Measurements from ENCODE around the gene CLTRN.
"Not testable (repeated sequence)": the region's sequence is repeated elsewhere in the genome, so short reads cannot be mapped to it uniquely, and the experiment has no call there.

The CLTRN gene

DNA sequence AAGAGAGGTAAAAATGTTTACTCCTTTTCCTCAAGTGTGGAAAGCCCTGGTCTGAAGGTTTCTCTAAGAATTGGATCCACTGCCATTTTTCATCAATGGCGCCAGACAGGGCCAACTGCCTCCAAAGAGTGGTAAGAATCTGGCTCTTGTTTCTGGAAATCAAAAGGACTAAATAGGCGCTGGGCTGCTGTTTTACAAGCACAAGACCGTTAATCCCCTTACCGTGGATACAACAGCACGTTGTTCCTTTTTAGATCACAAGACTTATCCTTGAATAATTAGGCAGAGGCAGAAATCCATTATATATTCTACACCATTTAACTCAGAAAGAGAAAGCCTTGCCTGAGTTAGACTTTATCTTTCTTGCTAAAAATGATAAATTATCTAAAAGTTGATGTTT is 10.6 kb downstream of the CLTRN start:
- Histone ChIP-seq H3K27me3 (ENCODE audit: insufficient read depth, low read length) (no peaks in the 10 kb centered on the region; the same call in 1 of the 2 replicates), H3K4me1 (ENCODE audit: control insufficient read depth, insufficient read depth, low read length, unreplicated experiment) (no peaks in the 10 kb centered on the region), H3K36me3 (ENCODE audit: insufficient read depth, low read length) (no peaks in the 10 kb centered on the region), H2AFZ (ENCODE audit: low read length, unreplicated experiment) (no peak overlapping the region), H3K4me3 (ENCODE audit: low read depth, low read length) (no peak overlapping the region), H3K79me2 (ENCODE audit: control insufficient read depth, insufficient read depth, low read length, unreplicated experiment) (no peaks in the 10 kb centered on the region), H3K27ac (ENCODE audit: low read depth, low read length) (no peak overlapping the region)

DNA sequence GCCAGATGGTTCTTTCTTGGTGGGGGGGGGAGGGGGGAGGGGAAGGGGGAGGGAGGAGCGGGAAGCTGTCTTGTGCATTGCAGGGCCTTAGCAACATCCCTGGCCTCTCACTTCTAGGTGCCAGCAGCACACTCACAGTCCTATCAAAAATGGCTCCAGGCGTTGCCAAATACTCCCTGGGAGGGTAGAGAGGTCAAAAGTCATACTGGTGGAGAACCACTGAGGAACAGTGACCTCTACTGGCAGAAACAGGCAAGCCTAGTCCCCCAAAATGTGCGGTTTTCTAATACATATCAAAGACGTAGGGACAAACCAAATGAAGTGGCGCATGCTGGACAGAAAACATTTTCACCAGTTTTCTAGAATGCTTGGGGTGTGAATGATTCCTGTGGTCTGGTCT is 17.1 kb downstream of the CLTRN start:
- H3K27ac ChIP-seq (ENCODE audit: low read depth, low read length); H3K36me3 ChIP-seq (ENCODE audit: insufficient read depth, low read length); H2AFZ ChIP-seq (ENCODE audit: low read length, unreplicated experiment); H3K79me2 ChIP-seq (ENCODE audit: control insufficient read depth, insufficient read depth, low read length, unreplicated experiment); H3K4me1 ChIP-seq (ENCODE audit: control insufficient read depth, insufficient read depth, low read length, unreplicated experiment); H3K4me3 ChIP-seq (ENCODE audit: low read depth, low read length): not testable (repeated sequence)
- H3K27me3 ChIP-seq (ENCODE audit: insufficient read depth, low read length) = peaks cover 15% of the 10 kb centered on the region

DNA sequence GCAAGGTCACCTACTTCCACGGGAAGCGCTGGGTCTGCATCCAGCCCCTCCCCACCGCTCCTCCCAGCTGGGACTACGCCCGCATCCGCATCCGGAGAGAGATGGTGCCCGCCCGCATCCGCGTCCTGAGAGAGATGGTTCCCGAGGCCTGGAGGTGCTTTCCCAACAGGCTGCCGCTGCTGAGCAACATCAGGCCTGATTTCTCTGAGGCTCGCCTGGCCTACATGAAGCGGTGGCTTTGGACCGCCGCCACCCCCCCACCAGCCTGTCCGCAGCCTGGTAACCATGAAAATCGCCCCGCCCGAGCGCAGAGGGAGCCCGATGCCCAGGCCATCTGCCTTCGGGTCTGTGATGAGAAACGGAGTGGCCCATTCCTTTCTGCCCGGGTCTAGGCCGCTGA is 18.1 kb downstream of the CLTRN start:
- Histone ChIP-seq H3K79me2 (ENCODE audit: control insufficient read depth, insufficient read depth, low read length, unreplicated experiment) (no peaks in the 10 kb centered on the region), H3K4me3 (ENCODE audit: low read depth, low read length) (no peak overlapping the region), H3K27ac (ENCODE audit: low read depth, low read length) (no peak overlapping the region), H3K27me3 (ENCODE audit: insufficient read depth, low read length) (peaks cover 15% of the 10 kb centered on the region), H3K36me3 (ENCODE audit: insufficient read depth, low read length) (no peaks in the 10 kb centered on the region), H2AFZ (ENCODE audit: low read length, unreplicated experiment) (no peak overlapping the region), H3K4me1 (ENCODE audit: control insufficient read depth, insufficient read depth, low read length, unreplicated experiment) (no peaks in the 10 kb centered on the region)

DNA sequence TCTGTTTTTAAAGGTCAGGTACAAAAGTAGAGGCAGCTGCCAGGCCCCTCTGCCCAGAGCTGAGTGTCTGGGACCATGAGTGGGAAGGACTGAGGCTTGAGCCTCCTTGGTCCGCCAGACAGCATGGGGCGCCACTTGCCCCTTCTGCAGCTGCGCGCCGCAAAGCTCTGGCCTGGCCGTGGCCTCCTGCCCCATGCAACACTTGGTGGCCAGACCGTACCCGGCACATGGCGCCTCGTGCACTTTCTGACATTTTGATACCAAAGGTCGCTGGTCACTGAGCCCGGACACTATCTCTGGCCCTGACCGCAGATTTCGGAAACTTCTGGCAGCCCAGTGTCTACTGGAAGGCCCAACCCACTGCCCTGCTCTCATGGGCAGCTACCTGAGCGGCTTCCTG is 18.6 kb downstream of the CLTRN start:
- Histone ChIP-seq H3K27me3 (ENCODE audit: insufficient read depth, low read length) (peaks cover 15% of the 10 kb centered on the region), H2AFZ (ENCODE audit: low read length, unreplicated experiment) (no peak overlapping the region), H3K36me3 (ENCODE audit: insufficient read depth, low read length) (no peaks in the 10 kb centered on the region), H3K27ac (ENCODE audit: low read depth, low read length) (no peak overlapping the region), H3K79me2 (ENCODE audit: control insufficient read depth, insufficient read depth, low read length, unreplicated experiment) (no peaks in the 10 kb centered on the region), H3K4me3 (ENCODE audit: low read depth, low read length) (no peak overlapping the region), H3K4me1 (ENCODE audit: control insufficient read depth, insufficient read depth, low read length, unreplicated experiment) (no peaks in the 10 kb centered on the region)

DNA sequence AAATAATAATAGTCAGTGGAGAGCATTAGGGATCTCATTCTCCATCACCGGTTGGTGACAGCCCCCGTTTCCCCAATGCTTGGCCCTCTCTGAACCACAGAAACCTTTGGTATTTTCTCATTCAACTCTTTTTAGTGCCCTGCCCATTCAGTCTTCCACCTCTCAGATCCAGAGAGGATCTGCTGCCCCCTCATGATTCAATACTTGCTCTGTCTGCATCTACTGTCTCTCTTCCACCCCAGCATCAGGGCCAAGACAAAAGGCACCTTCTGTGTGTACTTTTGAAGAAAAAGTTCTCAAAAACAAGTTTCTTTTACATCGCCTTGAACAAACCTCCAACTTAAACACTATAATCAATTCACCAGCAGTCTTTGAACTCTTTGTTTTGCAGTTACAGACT is 19.3 kb downstream of the CLTRN start:
- Histone ChIP-seq H3K36me3 (ENCODE audit: insufficient read depth, low read length) (no peaks in the 10 kb centered on the region), H3K27me3 (ENCODE audit: insufficient read depth, low read length) (peaks cover 15% of the 10 kb centered on the region)

DNA sequence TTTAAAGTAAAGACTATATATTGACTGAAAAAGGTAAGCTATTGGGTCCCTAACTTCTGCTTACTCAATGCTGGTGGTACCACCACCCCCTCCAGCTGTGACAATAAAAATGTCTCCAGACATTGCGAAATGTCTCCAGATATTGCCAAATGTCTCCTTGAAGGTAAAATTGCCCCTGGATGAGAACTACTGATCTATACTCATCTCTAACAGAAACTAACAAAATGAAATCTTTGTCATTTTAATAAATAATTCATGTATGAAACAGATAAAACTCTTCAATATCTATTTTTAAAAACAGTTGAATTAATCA is 20.1 kb downstream of the CLTRN start:
- Histone ChIP-seq H2AFZ (ENCODE audit: low read length, unreplicated experiment) (no peak overlapping the region), H3K27ac (ENCODE audit: low read depth, low read length) (no peak overlapping the region), H3K27me3 (ENCODE audit: insufficient read depth, low read length) (peaks cover 15% of the 10 kb centered on the region), H3K4me1 (ENCODE audit: control insufficient read depth, insufficient read depth, low read length, unreplicated experiment) (no peaks in the 10 kb centered on the region), H3K36me3 (ENCODE audit: insufficient read depth, low read length) (no peaks in the 10 kb centered on the region), H3K79me2 (ENCODE audit: control insufficient read depth, insufficient read depth, low read length, unreplicated experiment) (no peaks in the 10 kb centered on the region), H3K4me3 (ENCODE audit: low read depth, low read length) (no peak overlapping the region)

More for the DNA sequence above, 19.3 kb downstream of the CLTRN start:
- Histone ChIP-seq H2AFZ (ENCODE audit: low read length, unreplicated experiment) (no peak overlapping the region), H3K79me2 (ENCODE audit: control insufficient read depth, insufficient read depth, low read length, unreplicated experiment) (no peaks in the 10 kb centered on the region), H3K27ac (ENCODE audit: low read depth, low read length) (no peak overlapping the region), H3K4me3 (ENCODE audit: low read depth, low read length) (no peak overlapping the region), H3K4me1 (ENCODE audit: control insufficient read depth, insufficient read depth, low read length, unreplicated experiment) (no peaks in the 10 kb centered on the region)

DNA sequence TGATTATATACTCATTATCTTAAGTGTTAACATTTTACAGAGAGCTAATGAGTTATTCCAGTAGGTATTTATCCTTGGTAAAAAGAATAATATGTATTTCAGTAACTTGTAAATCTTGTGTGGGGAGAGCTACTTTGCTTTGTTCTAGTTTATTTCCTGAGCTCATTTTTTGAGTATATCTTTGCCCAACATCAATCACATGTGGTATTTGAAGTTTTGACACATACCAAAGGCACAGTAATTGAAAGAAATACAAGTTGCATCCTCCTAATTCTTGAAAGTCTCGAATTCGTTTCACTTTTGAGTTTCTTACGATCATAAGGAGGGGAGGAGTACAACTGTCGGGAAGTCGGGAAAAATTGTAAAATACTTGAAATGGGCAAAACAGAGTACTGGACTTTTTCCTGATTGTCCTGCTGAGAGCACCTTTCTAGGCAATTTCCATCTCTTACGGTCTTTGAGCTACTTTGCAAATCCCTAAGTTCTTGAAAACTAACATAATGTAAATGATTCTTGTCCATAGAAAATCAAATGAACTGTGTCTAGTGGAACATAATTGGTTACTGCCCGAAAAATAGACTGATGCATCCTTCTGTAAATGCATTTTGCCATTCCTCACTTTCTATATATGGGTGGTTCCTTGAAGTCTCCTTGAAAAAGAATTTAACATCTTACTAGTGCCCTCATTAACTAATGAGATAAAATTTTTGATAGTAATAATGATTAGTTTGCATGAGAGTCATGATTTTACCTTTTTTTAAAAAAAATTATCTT is 20.6 kb downstream of the CLTRN start:
- Histone ChIP-seq H3K4me3 (ENCODE audit: low read depth, low read length) (no peak overlapping the region), H2AFZ (ENCODE audit: low read length, unreplicated experiment) (no peak overlapping the region), H3K27me3 (ENCODE audit: insufficient read depth, low read length) (peaks cover 15% of the 10 kb centered on the region)

DNA sequence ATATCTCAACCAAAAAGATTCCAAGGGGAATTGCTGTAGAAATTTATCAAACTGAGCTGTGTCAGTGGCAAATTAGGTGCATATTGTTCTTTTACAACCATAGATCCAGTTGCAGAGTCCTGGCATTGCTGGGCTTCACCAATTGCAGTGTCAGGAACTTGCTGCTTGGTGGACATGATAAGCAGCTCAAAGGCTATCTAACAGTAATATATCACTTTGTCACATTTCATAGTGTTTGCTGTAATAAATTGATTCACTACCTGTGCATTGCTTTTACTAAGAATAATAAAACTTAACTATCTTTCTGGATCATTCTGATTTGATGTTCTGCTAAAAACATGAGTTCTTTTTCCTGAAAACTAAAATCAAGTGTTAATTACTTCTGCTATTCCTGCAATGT is 33.0 kb downstream of the CLTRN start:
- Histone ChIP-seq H3K79me2 (ENCODE audit: control insufficient read depth, insufficient read depth, low read length, unreplicated experiment) (no peaks in the 10 kb centered on the region), H3K27me3 (ENCODE audit: insufficient read depth, low read length) (peaks cover 26% of the 10 kb centered on the region; the same call in 1 of the 2 replicates), H3K4me3 (ENCODE audit: low read depth, low read length) (no peak overlapping the region), H2AFZ (ENCODE audit: low read length, unreplicated experiment) (no peak overlapping the region), H3K36me3 (ENCODE audit: insufficient read depth, low read length) (no peaks in the 10 kb centered on the region), H3K4me1 (ENCODE audit: control insufficient read depth, insufficient read depth, low read length, unreplicated experiment) (no peaks in the 10 kb centered on the region), H3K27ac (ENCODE audit: low read depth, low read length) (no peak overlapping the region)

More for the DNA sequence above, 20.6 kb downstream of the CLTRN start:
- H3K27ac ChIP-seq (ENCODE audit: low read depth, low read length) = no peak overlapping the region
- no peaks in the 10 kb centered on the region for H3K4me1 ChIP-seq (ENCODE audit: control insufficient read depth, insufficient read depth, low read length, unreplicated experiment)
- H3K79me2 ChIP-seq (ENCODE audit: control insufficient read depth, insufficient read depth, low read length, unreplicated experiment) = no peaks in the 10 kb centered on the region
- no peaks in the 10 kb centered on the region for H3K36me3 ChIP-seq (ENCODE audit: insufficient read depth, low read length)

DNA sequence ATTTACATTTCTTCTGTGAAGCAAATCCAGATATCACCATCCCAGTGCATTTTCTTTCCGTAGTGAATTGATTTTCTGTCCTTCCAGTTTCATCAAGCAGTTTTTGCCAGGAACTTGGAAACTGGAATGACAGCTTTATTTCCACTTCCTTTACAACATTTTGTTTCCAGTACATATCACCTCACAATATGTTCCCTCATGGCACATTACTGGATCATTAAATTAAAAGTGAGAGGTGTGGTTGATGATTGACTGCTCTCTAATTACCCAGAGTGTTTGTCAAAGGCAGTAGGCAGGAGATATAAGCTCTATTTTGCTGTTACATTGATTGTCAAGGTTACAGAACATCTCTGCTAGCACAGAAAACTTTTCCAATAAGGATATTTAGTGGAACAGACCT is 41.6 kb downstream of the CLTRN start:
- H3K4me3 ChIP-seq (ENCODE audit: low read depth, low read length) = no peak overlapping the region
- H3K79me2 ChIP-seq (ENCODE audit: control insufficient read depth, insufficient read depth, low read length, unreplicated experiment) = no peaks in the 10 kb centered on the region
- H2AFZ ChIP-seq (ENCODE audit: low read length, unreplicated experiment) = no peak overlapping the region
- no peaks in the 10 kb centered on the region for H3K36me3 ChIP-seq (ENCODE audit: insufficient read depth, low read length)
- H3K27ac ChIP-seq (ENCODE audit: low read depth, low read length) = no peak overlapping the region
- no peaks in the 10 kb centered on the region for H3K4me1 ChIP-seq (ENCODE audit: control insufficient read depth, insufficient read depth, low read length, unreplicated experiment)
- peaks cover 23% of the 10 kb centered on the region for H3K27me3 ChIP-seq (ENCODE audit: insufficient read depth, low read length)

DNA sequence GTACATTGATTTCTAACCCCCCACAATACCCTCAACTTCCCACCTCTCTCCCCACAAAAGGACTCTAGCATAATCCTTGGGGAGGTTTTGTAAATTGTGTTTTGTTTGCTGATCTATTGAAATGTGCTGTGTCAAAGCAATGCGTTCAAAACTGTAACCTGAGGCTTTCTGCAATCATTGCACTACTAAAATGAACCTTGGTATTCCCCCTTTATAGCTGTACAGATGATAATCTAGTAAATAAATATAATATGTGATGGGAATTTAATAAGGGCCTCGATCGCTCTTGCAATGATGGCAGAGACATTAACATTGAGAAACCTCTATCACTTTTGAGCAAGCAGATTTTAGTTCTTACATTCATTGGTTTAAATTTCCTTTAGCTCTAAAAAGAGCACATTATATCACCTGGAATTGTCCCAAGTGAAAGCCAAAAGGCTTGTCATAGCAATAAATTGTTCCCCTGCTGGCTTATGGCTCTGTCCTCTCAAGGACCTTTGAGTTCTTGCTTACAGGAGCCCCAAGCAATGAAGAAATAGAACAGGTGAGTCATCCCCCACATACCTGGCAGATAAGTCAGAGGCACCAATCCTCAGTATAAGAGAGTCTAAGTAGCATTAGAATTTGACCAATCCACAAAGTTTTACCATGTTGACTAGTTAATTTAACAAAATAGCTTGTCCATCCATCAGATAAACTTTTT is 45.4 kb downstream of the CLTRN start:
- Histone ChIP-seq H3K27me3 (ENCODE audit: insufficient read depth, low read length) (peaks cover 15% of the 10 kb centered on the region), H3K27ac (ENCODE audit: low read depth, low read length) (no peak overlapping the region), H3K4me1 (ENCODE audit: control insufficient read depth, insufficient read depth, low read length, unreplicated experiment) (no peaks in the 10 kb centered on the region), H3K79me2 (ENCODE audit: control insufficient read depth, insufficient read depth, low read length, unreplicated experiment) (no peaks in the 10 kb centered on the region), H2AFZ (ENCODE audit: low read length, unreplicated experiment) (no peak overlapping the region), H3K36me3 (ENCODE audit: insufficient read depth, low read length) (no peaks in the 10 kb centered on the region), H3K4me3 (ENCODE audit: low read depth, low read length) (no peak overlapping the region)

DNA sequence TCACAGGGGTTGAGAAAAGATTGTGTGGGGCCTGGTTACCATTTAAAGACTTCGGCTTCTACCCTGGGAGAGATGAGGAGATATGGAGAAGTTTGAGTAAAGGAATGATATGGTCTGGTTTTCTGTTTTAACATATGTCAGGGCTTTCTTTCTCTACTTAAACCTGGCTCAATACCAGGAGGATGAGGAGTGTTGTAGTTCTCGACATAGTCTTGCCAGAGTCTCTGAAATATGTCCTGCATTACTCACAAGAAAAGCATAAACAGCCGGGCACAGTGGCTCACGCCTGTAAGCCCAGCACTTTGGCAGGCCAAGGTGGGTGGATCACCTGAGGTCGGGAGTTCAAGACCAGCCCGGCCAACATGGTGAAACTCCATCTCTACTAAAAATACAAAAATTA is 47.5 kb downstream of the CLTRN start:
- Histone ChIP-seq H3K27me3 (ENCODE audit: insufficient read depth, low read length) (peaks cover 15% of the 10 kb centered on the region), H3K27ac (ENCODE audit: low read depth, low read length) (peak overlapping the region; percentile 65), H3K4me3 (ENCODE audit: low read depth, low read length) (no peak overlapping the region), H3K36me3 (ENCODE audit: insufficient read depth, low read length) (no peaks in the 10 kb centered on the region), H3K4me1 (ENCODE audit: control insufficient read depth, insufficient read depth, low read length, unreplicated experiment) (no peaks in the 10 kb centered on the region), H3K79me2 (ENCODE audit: control insufficient read depth, insufficient read depth, low read length, unreplicated experiment) (no peaks in the 10 kb centered on the region), H2AFZ (ENCODE audit: low read length, unreplicated experiment) (no peak overlapping the region)

Data from ACC112 (cell line).